Spleen (tissue), 7 donors: ENCODE data around the gene ABCB9.

ENCODE experiments used
- CTCF ChIP-seq, 11 experiments: fragments of 200-600 bp in 7 of 11; fragments of 450-650 bp in 4 of 11; sonication (generic) in 4 of 11; IDR thresholded peaks in 8 of 11; conservative IDR thresholded peaks in 3 of 11; 1 replicate in 7 of 11; 2 replicates in 4 of 11; pipeline versions ENCODE4 v1.4.0 to v1.8.0; 2016 to 2021; ENCODE audit warnings: antibody characterized with exemption in 11 of 11, inconsistent platforms in 4 of 11, mild to moderate bottlenecking in 1 of 11
- POLR2A ChIP-seq, 3 donors: fragments of 450-650 bp; IDR thresholded peaks; one replicate each; pipeline ENCODE4 v1.5.1; 2017; ENCODE audit warnings: antibody characterized with exemption in 3 of 3, mild to moderate bottlenecking in 1 of 3
- donor health status: DM: no; HTN: no; CAD: no; lungs with moderate emphysema.
- donor health status: DM: no; HTN: no; CAD: no.
- donor health status: DM: no; HTN: no; CAD: no.

DNA sequence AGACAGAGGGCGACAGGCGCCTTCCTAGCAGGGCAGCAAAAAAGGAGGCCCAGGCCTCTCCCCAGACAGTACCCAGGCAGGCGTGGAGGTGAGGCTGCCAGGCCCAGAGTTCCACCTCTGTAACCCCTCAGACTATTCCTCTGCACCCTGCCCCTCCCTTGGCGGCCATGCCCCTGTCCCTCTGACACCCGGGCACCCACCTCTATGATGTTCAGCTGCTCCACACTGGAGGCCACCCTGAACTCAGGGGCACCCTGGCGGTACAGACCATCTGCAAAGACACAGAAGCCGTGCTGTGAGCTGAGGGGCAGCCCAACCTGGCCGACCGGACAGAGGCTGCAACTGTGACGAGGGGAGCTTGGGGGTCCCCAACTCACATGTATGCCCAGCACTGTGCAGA, 34.3 kb upstream of the ABCB9 start:
- TF ChIP-seq POLR2A (IDR thresholded peaks at IDR 0.05) (no peak), CTCF (IDR thresholded peaks at IDR 0.05 in 8 of 11, conservative IDR thresholded peaks at IDR 0.05 in 3 of 11) (no peak)
